A549 (cell line): Measurements from ENCODE around the gene NOL3. TPM values are rescaled to one million over a fixed set of nuclear protein-coding genes. Genes with fewer than 3 reads are reported as not detected.

Experiments
- ATAC-seq, 2 experiments: fragments of 200-7000 bp in 1 of 2; fragments of >200 bp in 1 of 2; cut with Nextera tagmentation in 1 of 2; cut with Tn5 transposase in 1 of 2; 3 replicates each; pipeline versions ENCODE4 v1.8.0 to v1.9.1; 2018 to 2020; ENCODE audit warnings: mild to moderate bottlenecking in 1 of 2, moderate library complexity in 1 of 2
- CTCF ChIA-PET: fragments of 300-600 bp; sonication (Branson Sonifier 250); formaldehyde crosslinking; extraction: SDS; loops from one replicate; lab custom pipeline; 2021; ENCODE audit warnings: antibody characterized with exemption, inconsistent platforms; lab: Yijun Ruan, JAX
- POLR2A ChIA-PET: fragments of 350-600 bp; formaldehyde crosslinking; extraction: SDS; loops from one replicate; lab custom pipeline; 2021; ENCODE audit warnings: antibody characterized with exemption, inconsistent platforms; lab: Yijun Ruan, JAX
- DNase-seq, 2 experiments: peaks; one replicate each; pipeline versions ENCODE4 v3.0.0 to v3.0.0-alpha.2; 2011 to 2016; ENCODE audit warnings: low read depth in 1 of 2, low spot score in 1 of 2
- FAIRE-seq: peaks from 2 replicates; lab custom pipeline; 2011; peaks lifted over from hg19 to GRCh38; lab: Jason Lieb, UNC
- H3K27ac ChIP-seq, 2 experiments: fragments of >200 bp; sonication (Bioruptor Twin); formaldehyde crosslinking; 3 replicates each; pipeline ENCODE4 v1.5.1; 2016 to 2017
- H3K4me1 ChIP-seq: fragments of >200 bp; sonication (Bioruptor Twin); formaldehyde crosslinking; 3 replicates; pipeline ENCODE4 v1.6.1; 2016
- H3K4me2 ChIP-seq: fragments of >200 bp; sonication (Bioruptor Twin); formaldehyde crosslinking; 3 replicates; pipeline ENCODE4 v1.6.1; 2016
- H3K4me3 ChIP-seq: fragments of >200 bp; sonication (Bioruptor Twin); formaldehyde crosslinking; 3 replicates; pipeline ENCODE4 v1.5.1; 2016
- H3K9me3 ChIP-seq: fragments of >200 bp; sonication (Bioruptor Twin); formaldehyde crosslinking; 3 replicates; pipeline ENCODE4 v1.6.1; 2016
- BHLHE40 ChIP-seq: IDR thresholded peaks from 2 replicates; pipeline ENCODE4 v1.6.1; 2012; ENCODE audit warnings: low read depth, low read length, inconsistent platforms
- CBX2 ChIP-seq: fragments of 200-600 bp; sonication (generic); IDR thresholded peaks from 2 replicates; pipeline ENCODE4 v1.6.1; 2016; ENCODE audit warnings: low read depth, mild to moderate bottlenecking, borderline replicate concordance
- CEBPB ChIP-seq, 2 experiments: fragments of >200 bp in 1 of 2; sonication (Bioruptor Twin) in 1 of 2; formaldehyde crosslinking in 1 of 2; IDR thresholded peaks; 2 replicates each; pipeline ENCODE4 v1.6.1; 2012 to 2016
- CHD2 ChIP-seq: fragments of 150-350 bp; IDR thresholded peaks from 2 replicates; pipeline ENCODE4 v1.6.1; 2014; ENCODE audit warnings: low read length; ENCODE audit not compliant: partially characterized antibody
- CHD4 ChIP-seq: fragments of 200-600 bp; sonication (generic); IDR thresholded peaks from 2 replicates; pipeline ENCODE4 v1.6.1; 2016; ENCODE audit warnings: antibody characterized with exemption, mild to moderate bottlenecking, borderline replicate concordance
- CTCF ChIP-seq: fragments of >200 bp; sonication (Bioruptor Twin); formaldehyde crosslinking; IDR thresholded peaks from 3 replicates; pipeline ENCODE4 v1.5.1; 2016
- ESRRA ChIP-seq: fragments of 150-350 bp; IDR thresholded peaks from 2 replicates; pipeline ENCODE4 v1.6.1; 2014; ENCODE audit warnings: mild to moderate bottlenecking, low read length, borderline replicate concordance
- GATA3 ChIP-seq: IDR thresholded peaks from 2 replicates; pipeline ENCODE4 v1.6.1; 2012; ENCODE audit warnings: borderline replicate concordance
- HES2 ChIP-seq: fragments of >200 bp; sonication (Bioruptor Twin); formaldehyde crosslinking; IDR thresholded peaks from 2 replicates; pipeline ENCODE4 v1.6.1; 2016
- HEYL ChIP-seq: fragments of 250-450 bp; sonication (Bioruptor Pico); IDR thresholded peaks from 2 replicates; pipeline ENCODE4 v1.8.0; 2021; ENCODE audit warnings: mild to moderate bottlenecking, moderate library complexity
- HOXB13 ChIP-seq: fragments of 250-450 bp; sonication (Bioruptor Pico); IDR thresholded peaks from 2 replicates; pipeline ENCODE4 v1.5.0; 2020; ENCODE audit warnings: low read depth, mild to moderate bottlenecking, moderate library complexity
- JUN ChIP-seq, 2 experiments: fragments of >200 bp; sonication (Bioruptor Twin); formaldehyde crosslinking; IDR thresholded peaks; 2 replicates in 1 of 2; 3 replicates in 1 of 2; pipeline ENCODE4 v1.6.1; 2016 to 2017
- KDM1A ChIP-seq: fragments of 200-600 bp; sonication (generic); IDR thresholded peaks from 2 replicates; pipeline ENCODE4 v1.6.1; 2016; ENCODE audit warnings: low read depth, mild to moderate bottlenecking
- MAFK ChIP-seq: fragments of 450-650 bp; IDR thresholded peaks from 2 replicates; pipeline ENCODE4 v1.6.1; 2014; ENCODE audit not compliant: partially characterized antibody
- PHF8 ChIP-seq: fragments of 200-600 bp; sonication (generic); IDR thresholded peaks from 2 replicates; pipeline ENCODE4 v1.6.1; 2016; ENCODE audit warnings: low read depth, mild to moderate bottlenecking, antibody characterized with exemption, moderate library complexity, borderline replicate concordance
- POLR2AphosphoS2 ChIP-seq: conservative IDR thresholded peaks from 2 replicates; pipeline ENCODE4 v1.6.1; 2012; ENCODE audit warnings: low read length, improper control_type of control experiment, inconsistent platforms
- RCOR1 ChIP-seq: fragments of 150-350 bp; IDR thresholded peaks from 2 replicates; pipeline ENCODE4 v1.6.1; 2014; ENCODE audit warnings: antibody characterized with exemption, low read length, low read depth
- RFX5 ChIP-seq: fragments of 450-650 bp; IDR thresholded peaks from 2 replicates; pipeline ENCODE4 v1.7.1; 2014; ENCODE audit warnings: antibody characterized with exemption, mild to moderate bottlenecking, moderate library complexity
- SMC3 ChIP-seq: fragments of >200 bp; sonication (Bioruptor Twin); formaldehyde crosslinking; IDR thresholded peaks from 3 replicates; pipeline ENCODE4 v1.6.1; 2018; ENCODE audit warnings: inconsistent platforms
- ZFP36 ChIP-seq: fragments of 450-650 bp; IDR thresholded peaks from 2 replicates; pipeline ENCODE4 v1.6.1; 2014; ENCODE audit warnings: borderline replicate concordance; ENCODE audit not compliant: partially characterized antibody
- whole genome bisulfite sequencing: methylation state at CpG from one replicate; pipeline ENCODE4 v1.1.6; 2017; ENCODE audit errors: missing lambda C conversion rate; 5-methylcytosine and 5-hydroxymethylcytosine counted together
- polyA plus RNA-seq, 4 experiments: library from polyadenylated mRNA; depleted of rRNA in 3 of 4; stranded (reverse); fragments of >200 nt; fragmentation: RNase III in 1 of 4; extraction: RNeasy Plus Mini Kit Qiagen cat#74134 plus additional on column Dnase treatment in 1 of 4; gene quantifications; 2 replicates in 3 of 4; 3 replicates in 1 of 4; pipeline ENCODE4 v1.2.3, GENCODE V29; 2011 to 2017
- TF ChIP-seq, protein P1 (sequence below): fragments of 200-600 bp; sonication (generic); IDR thresholded peaks from 2 replicates; pipeline ENCODE4 v1.6.1; 2016; ENCODE audit warnings: antibody characterized with exemption, mild to moderate bottlenecking, moderate library complexity

Gene NOL3
- polyA plus RNA-seq, 2 of the 4 experiments (the other 2 are of a cell fraction), result 22.6 to 39.1 TPM

GRCh38 chr16:67201411-67202345, 31.3 kb downstream of the NOL3 start (continued):
- TF ChIP-seq PHF8 (no peak), HEYL (CRISPR knock-in tag) (no peak)

GRCh38 chr16:67202426-67202825, 32.1 kb downstream of the NOL3 start:
- no peak overlapping the region for H3K27ac ChIP-seq
- no peak for TF ChIP-seq HOXB13 (CRISPR knock-in tag)
- no peak for TF ChIP-seq KDM1A
- no peak for TF ChIP-seq RFX5
- TF ChIP-seq GATA3, result no peak
- no peak for TF ChIP-seq RCOR1
- no peak for TF ChIP-seq HES2
- no peak for TF ChIP-seq CTCF
- TF ChIP-seq, protein P1, sequence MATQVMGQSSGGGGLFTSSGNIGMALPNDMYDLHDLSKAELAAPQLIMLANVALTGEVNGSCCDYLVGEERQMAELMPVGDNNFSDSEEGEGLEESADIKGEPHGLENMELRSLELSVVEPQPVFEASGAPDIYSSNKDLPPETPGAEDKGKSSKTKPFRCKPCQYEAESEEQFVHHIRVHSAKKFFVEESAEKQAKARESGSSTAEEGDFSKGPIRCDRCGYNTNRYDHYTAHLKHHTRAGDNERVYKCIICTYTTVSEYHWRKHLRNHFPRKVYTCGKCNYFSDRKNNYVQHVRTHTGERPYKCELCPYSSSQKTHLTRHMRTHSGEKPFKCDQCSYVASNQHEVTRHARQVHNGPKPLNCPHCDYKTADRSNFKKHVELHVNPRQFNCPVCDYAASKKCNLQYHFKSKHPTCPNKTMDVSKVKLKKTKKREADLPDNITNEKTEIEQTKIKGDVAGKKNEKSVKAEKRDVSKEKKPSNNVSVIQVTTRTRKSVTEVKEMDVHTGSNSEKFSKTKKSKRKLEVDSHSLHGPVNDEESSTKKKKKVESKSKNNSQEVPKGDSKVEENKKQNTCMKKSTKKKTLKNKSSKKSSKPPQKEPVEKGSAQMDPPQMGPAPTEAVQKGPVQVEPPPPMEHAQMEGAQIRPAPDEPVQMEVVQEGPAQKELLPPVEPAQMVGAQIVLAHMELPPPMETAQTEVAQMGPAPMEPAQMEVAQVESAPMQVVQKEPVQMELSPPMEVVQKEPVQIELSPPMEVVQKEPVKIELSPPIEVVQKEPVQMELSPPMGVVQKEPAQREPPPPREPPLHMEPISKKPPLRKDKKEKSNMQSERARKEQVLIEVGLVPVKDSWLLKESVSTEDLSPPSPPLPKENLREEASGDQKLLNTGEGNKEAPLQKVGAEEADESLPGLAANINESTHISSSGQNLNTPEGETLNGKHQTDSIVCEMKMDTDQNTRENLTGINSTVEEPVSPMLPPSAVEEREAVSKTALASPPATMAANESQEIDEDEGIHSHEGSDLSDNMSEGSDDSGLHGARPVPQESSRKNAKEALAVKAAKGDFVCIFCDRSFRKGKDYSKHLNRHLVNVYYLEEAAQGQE, result no peak
- no peak for TF ChIP-seq CHD4
- TF ChIP-seq, all 56 proteins: peak for 0
- Histone ChIP-seq H3K9me3 (no peaks in the 10 kb centered on the region), H3K4me1 (peaks cover 22% of the 10 kb centered on the region), H3K4me2 (no peak overlapping the region), H3K4me3 (no peak overlapping the region)
- CTCF ChIA-PET, result interaction anchor here (1.0 to 2.7 kb wide), 6 partner anchors 8 to 248 kb away, joined by 3 to 12 read pairs (median 4); partner anchors contain the start of gene TMEM208
- ATAC-seq (no peak), FAIRE-seq (no peak), DNase-seq (no peak)
- WGBS, result 93% methylated on average over 9 of the region's 12 CpGs
- POLR2A ChIA-PET, result interaction anchor here (1.1 kb wide), 1 partner anchor 24 kb away, joined by 3 read pairs; the partner anchor contains the start of gene TMEM208

DNA sequence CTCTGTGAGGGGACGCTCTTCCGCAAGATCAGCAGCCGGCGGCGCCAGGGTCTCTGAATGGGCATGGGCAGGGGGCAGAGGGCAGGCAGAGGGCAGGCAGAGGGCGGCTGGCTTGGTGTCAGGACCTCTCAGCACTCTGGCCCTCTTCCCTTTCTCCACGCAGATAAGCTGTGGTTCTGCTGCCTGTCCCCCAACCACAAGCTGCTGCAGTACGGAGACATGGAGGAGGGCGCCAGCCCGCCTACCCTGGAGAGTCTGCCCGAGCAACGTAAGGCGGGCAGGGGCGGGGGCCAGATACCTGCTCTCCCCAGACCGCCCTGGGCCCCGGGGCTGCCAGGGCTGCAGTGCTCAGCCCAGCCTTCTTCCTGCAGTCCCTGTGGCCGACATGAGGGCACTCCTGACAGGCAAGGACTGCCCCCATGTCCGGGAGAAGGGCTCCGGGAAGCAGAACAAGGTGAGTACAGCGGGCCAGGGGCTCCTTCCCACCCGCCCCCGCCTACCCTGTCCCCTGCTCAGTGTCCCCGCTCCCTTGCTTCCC, 32.7 kb downstream of the NOL3 start:
- POLR2A ChIA-PET, result interaction anchor here (0.6 to 1.1 kb wide), 2 partner anchors 24 to 33 kb away, joined by 3 read pairs; partner anchors contain the start of gene TMEM208
- H3K4me1 ChIP-seq, result peaks cover 23% of the 10 kb centered on the region
- CTCF ChIA-PET, result interaction anchor here (1.0 to 2.7 kb wide), 4 partner anchors 8 to 249 kb away, joined by 4 to 12 read pairs (median 6); no protein-coding TSS in a partner anchor
- WGBS, result 87% methylated on average over 13 of the region's 23 CpGs
- DNase-seq (no peak), ATAC-seq (no peak)
- no peak overlapping the region for H3K4me3 ChIP-seq
- no peak for TF ChIP-seq BHLHE40
- TF ChIP-seq ZFP36, result no peak
- TF ChIP-seq RFX5, result no peak
- no peak for TF ChIP-seq POLR2AphosphoS2
- no peak for TF ChIP-seq CHD2
- TF ChIP-seq CBX2, result no peak
- no peak for TF ChIP-seq JUN (IDR thresholded peaks at IDR 0.05)
- TF ChIP-seq SMC3, result no peak
- no peak for TF ChIP-seq MAFK
- TF ChIP-seq ESRRA, result no peak
- no peak for TF ChIP-seq CEBPB (IDR thresholded peaks at IDR 0.05)
- TF ChIP-seq, all 56 proteins: peak for 0
- Histone ChIP-seq H3K27ac (no peak overlapping the region), H3K4me2 (no peak overlapping the region), H3K9me3 (no peaks in the 10 kb centered on the region)
- no peak for FAIRE-seq
